Occipital lobe (tissue), 3 donors: ENCODE data around the gene LRCH3. TPM values are rescaled to one million over a fixed set of nuclear protein-coding genes. Genes with fewer than 3 reads are reported as not detected.
"Not testable (repeated sequence)": the region's sequence is repeated elsewhere in the genome, so short reads cannot be mapped to it uniquely, and the experiment has no call there.

ENCODE experiments used
- DNase-seq: peaks from one replicate; lab custom pipeline; 2025; lab: John Stamatoyannopoulos, UW
- small RNA-seq: library from RNA; depleted of rRNA; stranded (forward); fragments of <200 nt; gene quantifications from one replicate; pipeline ENCODE3, GENCODE V24; 2014
- total RNA-seq: library from RNA; depleted of rRNA; stranded (reverse); fragments of >200 nt; gene quantifications from one replicate; pipeline ENCODE4 v1.2.3, GENCODE V29; 2014

The LRCH3 gene
- total RNA-seq, 1 donor from 2014 or later, result 71.4 TPM

DNA sequence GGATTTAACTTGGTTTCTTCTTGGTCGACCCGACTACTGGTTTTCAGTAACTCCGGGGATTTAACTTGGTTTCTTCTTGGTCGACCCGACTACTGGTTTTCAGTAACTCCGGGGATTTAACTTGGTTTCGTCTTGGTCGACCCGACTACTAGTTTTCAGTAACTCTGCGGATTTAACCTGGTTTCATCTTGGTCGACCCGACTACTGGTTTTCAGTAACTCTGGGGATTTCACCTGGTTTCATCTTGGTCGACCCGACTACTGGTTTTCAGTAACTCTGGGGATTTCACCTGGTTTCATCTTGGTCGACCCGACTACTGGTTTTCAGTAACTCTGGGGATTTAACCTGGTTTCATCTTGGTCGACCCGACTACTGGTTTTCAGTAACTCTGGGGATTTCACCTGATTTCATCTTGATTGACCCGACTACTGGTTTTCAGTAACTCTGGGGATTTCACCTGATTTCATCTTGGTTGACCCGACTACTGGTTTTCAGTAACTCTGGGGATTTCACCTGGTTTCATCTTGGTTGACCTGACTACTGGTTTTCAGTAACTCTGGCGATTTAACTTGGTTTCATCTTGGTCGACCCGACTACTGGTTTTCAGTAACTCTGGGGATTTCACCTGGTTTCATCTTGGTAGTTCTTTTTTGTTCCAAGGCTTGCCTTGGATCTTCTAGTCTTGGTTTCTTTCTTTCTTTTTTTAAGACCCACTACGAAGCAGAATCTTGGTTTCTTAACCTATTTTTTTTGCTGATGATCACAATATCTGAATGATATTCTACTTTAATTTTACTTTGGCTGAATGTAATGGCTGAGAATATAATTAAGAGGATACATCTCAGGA, 130.6 kb downstream of the LRCH3 start:
- not testable (repeated sequence) for DNase-seq

DNA sequence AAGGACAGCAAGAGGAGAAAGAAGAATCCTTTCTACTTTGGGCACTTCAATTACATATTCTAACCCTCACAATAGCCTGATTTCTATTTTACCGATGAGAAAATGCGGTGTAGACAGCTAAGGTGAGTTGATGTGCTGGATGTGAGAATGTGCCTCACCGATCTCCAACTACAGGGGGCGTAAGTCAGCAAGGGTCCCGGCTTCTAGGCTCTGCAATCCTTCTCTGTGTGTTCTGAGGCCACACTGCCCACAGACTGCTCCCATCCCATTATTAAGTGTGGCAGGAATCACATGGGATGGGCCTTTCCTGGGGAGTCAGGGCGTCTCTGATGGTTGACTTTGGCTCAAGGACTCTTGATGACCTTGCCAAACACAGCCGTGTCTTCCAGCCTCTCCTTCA, 135.4 kb downstream of the LRCH3 start:
- DNase-seq, result no peak

DNA sequence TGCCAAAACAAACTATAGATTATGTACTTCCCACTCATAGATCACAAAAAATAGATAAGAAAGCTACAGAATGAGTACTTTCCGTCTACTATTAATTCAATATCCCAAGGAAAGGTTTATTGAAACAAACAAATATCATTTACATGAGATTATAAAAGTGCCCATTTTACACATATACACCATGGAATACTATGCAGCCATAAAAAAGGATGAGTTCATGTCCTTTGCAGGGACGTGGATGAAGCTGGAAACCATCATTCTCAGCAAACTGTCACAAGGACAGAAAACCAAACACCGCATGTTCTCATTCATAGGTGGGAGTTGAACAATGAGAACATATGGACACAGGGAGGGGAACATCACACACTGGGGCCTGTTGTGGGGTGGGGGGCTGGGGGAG, 136.5 kb downstream of the LRCH3 start:
- DNase-seq, result not testable (repeated sequence)

DNA sequence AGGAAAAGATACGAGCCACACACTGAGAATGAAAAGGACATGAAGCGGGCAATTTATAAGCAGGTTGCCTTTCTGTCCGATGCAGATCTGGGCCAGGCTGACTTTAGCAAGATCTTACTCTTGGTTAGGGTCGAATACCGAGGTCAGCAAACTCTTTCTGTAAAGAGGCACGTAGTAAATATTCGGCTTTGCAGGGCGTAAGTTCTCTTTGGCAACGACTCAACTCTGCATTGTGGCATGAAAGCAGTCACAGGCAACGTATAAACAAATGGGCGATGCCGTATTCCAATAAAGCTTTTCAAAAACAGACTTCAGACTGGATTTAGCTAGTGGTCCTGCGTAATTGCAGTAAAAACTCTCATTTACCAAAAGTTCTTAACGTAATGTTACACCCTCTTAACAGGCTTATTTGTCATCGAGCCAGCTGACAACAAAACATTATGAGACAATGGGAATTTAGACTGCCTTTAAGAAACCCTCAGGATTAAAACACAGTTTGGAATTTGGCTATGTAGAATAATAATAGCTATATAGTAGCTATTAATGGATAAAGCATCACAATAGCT, 145.8 kb downstream of the LRCH3 start:
- no peak for DNase-seq

Small RNA genes lying within 50 kb of the gene (small RNA-seq; reads per million reads assigned to genes)
- not detected for gene RNU6-858P

Other genes starting within 250 kb of the LRCH3 start
- 10.8 TPM for gene BDH1, start 235.3 kb upstream of the LRCH3 start, total RNA-seq
- gene RUBCN, start 54.4 kb upstream of the LRCH3 start, total RNA-seq, result 29.3 TPM
- gene FYTTD1, start 41.4 kb upstream of the LRCH3 start, total RNA-seq, result 67.4 TPM
- gene RPL35A, start 158.9 kb downstream of the LRCH3 start, total RNA-seq, result 1,043 TPM
- 8.4 TPM for gene LMLN, start 169.0 kb downstream of the LRCH3 start, total RNA-seq